HepG2 (cell line): ENCODE results near the gene CST4. TPM values are rescaled to one million over a fixed set of nuclear protein-coding genes. Genes with fewer than 3 reads are reported as not detected.

Experiments
- ATAC-seq: fragments of 200-7000 bp; cut with Tn5 transposase; 3 replicates; pipeline ENCODE4 v1.9.1; 2020; ENCODE audit warnings: mild to moderate bottlenecking, moderate library complexity
- BruUV-seq: library from RNA; stranded (reverse); fragments of 400-500 nt; replicated peaks from 2 replicates; lab custom pipeline; 2021; lab: Mats Ljungman, UMichigan
- CTCF ChIA-PET: fragments of 300-600 bp; formaldehyde crosslinking; extraction: SDS; loops from one replicate; lab custom pipeline; 2021; ENCODE audit warnings: low total read pairs, inconsistent platforms, low intra/inter-chr PET ratio; lab: Yijun Ruan, JAX
- POLR2A ChIA-PET: fragments of 350-600 bp; sonication (Branson Sonifier 250); formaldehyde crosslinking; loops from one replicate; lab custom pipeline; 2020; ENCODE audit warnings: antibody characterized with exemption, inconsistent platforms; lab: Yijun Ruan, JAX
- DNase-seq: peaks from one replicate; pipeline ENCODE4 v3.0.0-alpha.2; 2015; ENCODE audit warnings: low spot score
- FAIRE-seq: peaks from 3 replicates; lab custom pipeline; 2011; peaks lifted over from hg19 to GRCh38; lab: Jason Lieb, UNC
- H2AFZ ChIP-seq: one replicate; pipeline ENCODE4 v1.6.1; 2011; ENCODE audit warnings: low read length, inconsistent platforms
- H3K27ac ChIP-seq: fragments of 300-600 bp; 3 replicates; pipeline ENCODE4 v1.8.0; 2011; ENCODE audit warnings: mixed run types, mild to moderate bottlenecking, mixed read lengths, low read length, inconsistent platforms; ENCODE audit not compliant: insufficient read depth; ENCODE audit errors: extremely low read length
- H3K27me3 ChIP-seq, 2 experiments: fragments of 200-600 bp in 1 of 2; 2 replicates in 1 of 2; 3 replicates in 1 of 2; pipeline versions ENCODE4 v1.6.0 to v1.8.0; 2011; ENCODE audit warnings: low read length in 2 of 2, mild to moderate bottlenecking in 2 of 2, moderate library complexity in 2 of 2, inconsistent platforms in 1 of 2; ENCODE audit not compliant: insufficient read depth in 2 of 2, control insufficient read depth in 1 of 2
- H3K36me3 ChIP-seq, 2 experiments: fragments of 200-600 bp in 1 of 2; replicated peaks in 1 of 2; 2 replicates in 1 of 2; 3 replicates in 1 of 2; pipeline versions ENCODE4 v1.5.1 to v1.8.0; 2011; ENCODE audit warnings: low read length in 2 of 2, inconsistent platforms in 1 of 2; ENCODE audit not compliant: insufficient read depth in 2 of 2, control insufficient read depth in 1 of 2
- H3K4me1 ChIP-seq: 2 replicates; pipeline ENCODE4 v1.5.1; 2012; ENCODE audit warnings: low read length, inconsistent platforms; ENCODE audit not compliant: insufficient read depth
- H3K4me2 ChIP-seq: 2 replicates; pipeline ENCODE4 v1.6.0; 2011; ENCODE audit warnings: low read depth, low read length, inconsistent platforms
- H3K4me3 ChIP-seq, 3 experiments: fragments of 200-600 bp in 1 of 3; sonication (generic), shearing (Covaris generic) in 1 of 3; replicated peaks in 1 of 3; 2 replicates each; pipeline ENCODE4 v1.5.1; 2011 to 2016; ENCODE audit warnings: low read length in 3 of 3, inconsistent platforms in 2 of 3, low read depth in 2 of 3, mild to moderate bottlenecking in 2 of 3, control low read depth in 1 of 3, mixed read lengths in 1 of 3; ENCODE audit not compliant: insufficient read depth in 1 of 3
- H3K79me2 ChIP-seq: one replicate; pipeline ENCODE4 v1.6.1; 2011; ENCODE audit warnings: low read length, inconsistent platforms; ENCODE audit not compliant: insufficient read depth
- H3K9ac ChIP-seq: 2 replicates; pipeline ENCODE4 v1.6.0; 2011; ENCODE audit warnings: mild to moderate bottlenecking, low read depth, low read length, inconsistent platforms; ENCODE audit not compliant: insufficient read depth
- H3K9me3 ChIP-seq: 2 replicates; pipeline ENCODE4 v1.5.1; 2012; ENCODE audit warnings: mild to moderate bottlenecking, low read length
- H4K20me1 ChIP-seq: 2 replicates; pipeline ENCODE4 v1.6.0; 2011; ENCODE audit warnings: inconsistent platforms, mild to moderate bottlenecking, low read length, moderate library complexity; ENCODE audit not compliant: insufficient read depth
- CREB1 ChIP-seq, 2 experiments: fragments of 450-650 bp in 1 of 2; IDR thresholded peaks; 2 replicates each; pipeline ENCODE4 v1.6.1; 2016 to 2017; ENCODE audit warnings: control low read depth in 1 of 2, mild to moderate bottlenecking in 1 of 2, missing compliant biosample characterization in 1 of 2, missing genetic modification characterization in 1 of 2
- KLF13 ChIP-seq: sonication (generic); formaldehyde crosslinking; IDR thresholded peaks from 2 replicates; pipeline ENCODE4 v1.4.0; 2020; ENCODE audit warnings: mild to moderate bottlenecking, missing genetic modification reagents
- NFE2L1 ChIP-seq: sonication (generic); formaldehyde crosslinking; IDR thresholded peaks from 2 replicates; pipeline ENCODE4 v1.4.0; 2020; ENCODE audit warnings: missing genetic modification reagents, mild to moderate bottlenecking, borderline replicate concordance
- RNF2 ChIP-seq: fragments of 450-650 bp; conservative IDR thresholded peaks from 2 replicates; pipeline ENCODE4 v1.6.1; 2016; ENCODE audit warnings: low read depth
- SALL1 ChIP-seq: sonication (generic); formaldehyde crosslinking; IDR thresholded peaks from 2 replicates; pipeline ENCODE4 v1.8.0; 2022; ENCODE audit warnings: mild to moderate bottlenecking, missing genetic modification reagents
- SIN3A ChIP-seq: IDR thresholded peaks from 2 replicates; pipeline ENCODE4 v1.6.1; 2011; ENCODE audit warnings: low read depth, mild to moderate bottlenecking, control low read depth, low read length, borderline replicate concordance
- U2AF2 ChIP-seq: fragments of 200-400 bp; formaldehyde crosslinking; IDR thresholded peaks from 2 replicates; pipeline ENCODE4 v1.6.1; 2017; ENCODE audit warnings: low read depth, mild to moderate bottlenecking, low read length
- YEATS4 ChIP-seq: sonication (generic); formaldehyde crosslinking; IDR thresholded peaks from 2 replicates; pipeline ENCODE4 v1.4.0; 2020; ENCODE audit warnings: missing genetic modification reagents, borderline replicate concordance
- ZFP36 ChIP-seq: fragments of 150-350 bp; IDR thresholded peaks from 2 replicates; pipeline ENCODE4 v1.6.1; 2018; ENCODE audit warnings: borderline replicate concordance, low read length, low read depth; ENCODE audit not compliant: partially characterized antibody
- ZNF232 ChIP-seq: sonication (generic); formaldehyde crosslinking; IDR thresholded peaks from 2 replicates; pipeline ENCODE4 v1.4.0; 2020; ENCODE audit warnings: missing genetic modification reagents, borderline replicate concordance
- ZNF260 ChIP-seq: sonication (generic); formaldehyde crosslinking; IDR thresholded peaks from 2 replicates; pipeline ENCODE4 v1.4.0; 2020; ENCODE audit warnings: missing genetic modification reagents, low read depth, mild to moderate bottlenecking, borderline replicate concordance
- ZNF274 ChIP-seq: sonication (generic); formaldehyde crosslinking; IDR thresholded peaks from 2 replicates; pipeline ENCODE4 v1.5.1; 2020; ENCODE audit warnings: mild to moderate bottlenecking, missing genetic modification reagents
- ZNF569 ChIP-seq: sonication (generic); formaldehyde crosslinking; IDR thresholded peaks from 2 replicates; pipeline ENCODE4 v1.5.0; 2020; ENCODE audit warnings: mild to moderate bottlenecking, missing genetic modification reagents, moderate library complexity, borderline replicate concordance
- ZNF629 ChIP-seq: sonication (generic); formaldehyde crosslinking; conservative IDR thresholded peaks from 2 replicates; pipeline ENCODE4 v1.5.0; 2020; ENCODE audit warnings: missing genetic modification reagents
- ZNF777 ChIP-seq: sonication (generic); formaldehyde crosslinking; IDR thresholded peaks from 2 replicates; pipeline ENCODE4 v1.4.0; 2020; ENCODE audit warnings: missing genetic modification reagents
- WGBS: methylation state at CpG from one replicate; pipeline ENCODE4 v1.1.6; 2017; ENCODE audit warnings: low lambda C conversion rate; 5-methylcytosine and 5-hydroxymethylcytosine counted together
- in situ Hi-C: cut with HindIII; loops from 2 replicates; pipeline ENCODE4 v1.10.0; 2017; ENCODE audit warnings: low pct_unique_long_range_greater_than_20kb; ENCODE audit not compliant: extremely low pct_ligation_motif_present
- intact Hi-C: fragments of 100-400 bp; cut with micrococcal nuclease; formaldehyde crosslinking; loops from one replicate; pipeline ENCODE4 v1.10.0; 2022; ENCODE audit not compliant: unreplicated experiment
- polyA plus RNA-seq, 8 experiments: library from polyadenylated mRNA; depleted of rRNA in 3 of 8; stranded (reverse) in 7 of 8; unstranded in 1 of 8; fragments of >200 nt; fragmentation: Illumina TruSeq in 4 of 8; extraction: Trizol in 4 of 8; gene quantifications; 2 replicates each; pipeline versions ENCODE4 v1.2.1 to v1.2.3, GENCODE V29; 2011 to 2016; ENCODE audit warnings: low read depth in 4 of 8, missing spikeins in 1 of 8, mixed read lengths in 1 of 8; ENCODE audit not compliant: insufficient read depth in 1 of 8
- total RNA-seq, 5 experiments: library from RNA; depleted of rRNA; stranded (reverse); fragments of >200 nt; fragmentation: Illumina TruSeq; extraction: Trizol; gene quantifications; 2 replicates each; pipeline ENCODE4 v1.2.3, GENCODE V29; 2016; ENCODE audit warnings: low read depth in 1 of 5
- TF ChIP-seq, protein P1 (sequence below): sonication (generic); IDR thresholded peaks from 2 replicates; pipeline ENCODE4 v1.6.1; 2016; ENCODE audit warnings: low read depth, borderline replicate concordance
- TF ChIP-seq, protein P2 (sequence below): sonication (generic); formaldehyde crosslinking; IDR thresholded peaks from 2 replicates; pipeline ENCODE4 v1.4.0; 2020; ENCODE audit warnings: missing genetic modification reagents
- TF ChIP-seq, protein P3 (sequence below): sonication (generic); formaldehyde crosslinking; conservative IDR thresholded peaks from 2 replicates; pipeline ENCODE4 v1.8.0; 2022; ENCODE audit warnings: mild to moderate bottlenecking, moderate library complexity, missing genetic modification reagents

CST4 gene
- total and polyA plus RNA-seq, 2 of the 13 experiments (the other 11 are each of a cell fraction or from before 2014, with no cell fraction given): not detected

DNA sequence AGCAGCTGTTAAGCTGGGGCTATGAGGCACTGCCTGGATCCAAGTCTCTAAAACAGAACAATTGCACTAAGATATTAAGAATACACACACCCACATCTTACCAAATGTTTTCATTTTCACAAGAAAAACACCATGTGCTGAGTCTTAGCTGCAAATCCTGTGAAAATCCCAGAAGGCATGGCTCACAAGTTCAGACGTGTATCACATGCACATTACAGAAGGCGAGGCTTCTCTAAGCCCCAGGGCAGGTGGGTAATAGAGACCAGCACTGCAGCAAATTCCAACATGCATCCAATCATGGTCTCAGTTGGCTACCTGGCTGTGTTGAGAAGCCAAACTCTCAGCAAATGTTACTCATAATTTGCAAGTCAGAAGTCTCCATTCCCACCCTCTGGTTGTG is 34.8 kb downstream of the CST4 start (continued):
- TF ChIP-seq, protein P1, sequence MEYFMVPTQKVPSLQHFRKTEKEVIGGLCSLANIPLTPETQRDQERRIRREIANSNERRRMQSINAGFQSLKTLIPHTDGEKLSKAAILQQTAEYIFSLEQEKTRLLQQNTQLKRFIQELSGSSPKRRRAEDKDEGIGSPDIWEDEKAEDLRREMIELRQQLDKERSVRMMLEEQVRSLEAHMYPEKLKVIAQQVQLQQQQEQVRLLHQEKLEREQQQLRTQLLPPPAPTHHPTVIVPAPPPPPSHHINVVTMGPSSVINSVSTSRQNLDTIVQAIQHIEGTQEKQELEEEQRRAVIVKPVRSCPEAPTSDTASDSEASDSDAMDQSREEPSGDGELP: 0 out of 2 replicates have a peak, but pooled peaks have one; percentile 5
- TF ChIP-seq ZNF777 (CRISPR knock-in tag): no peak
- no peak for TF ChIP-seq ZNF260 (CRISPR knock-in tag)
- peak; percentile 22; the same call in 1 of the 2 replicates for TF ChIP-seq ZNF232 (CRISPR knock-in tag)

DNA sequence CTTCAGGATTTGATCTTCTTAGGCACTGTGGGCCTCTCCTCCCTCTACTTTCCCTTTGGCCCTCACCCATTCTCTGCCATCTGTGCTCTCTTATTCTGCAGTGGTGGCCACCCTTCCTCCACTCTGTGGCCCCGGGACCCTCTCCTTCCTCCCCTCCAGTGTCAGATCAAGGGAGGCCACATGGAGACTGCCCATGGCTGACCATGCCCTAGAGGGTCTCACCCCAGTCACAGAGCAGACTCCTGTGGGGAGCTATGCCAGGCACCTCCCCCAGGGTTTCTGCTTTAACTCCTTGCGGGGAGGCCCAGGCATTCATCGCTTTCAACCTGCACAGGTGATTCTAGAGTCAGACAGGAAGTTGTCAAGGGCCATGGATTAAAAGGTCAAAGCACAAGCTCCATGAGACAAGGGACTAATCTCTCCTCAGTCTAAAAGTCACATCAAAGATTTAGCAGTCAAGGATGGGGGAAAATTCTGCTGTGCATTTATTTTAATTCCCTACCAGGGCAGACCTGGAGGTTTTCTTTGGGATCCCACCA is 35.4 kb downstream of the CST4 start:
- in situ Hi-C loops: no loop called here
- Histone ChIP-seq H4K20me1 (no peaks in the 10 kb centered on the region), H3K4me3 (no peak overlapping the region), H3K27ac (no peak overlapping the region), H3K4me1 (peaks cover 83% of the 10 kb centered on the region), H3K36me3 (no peaks in the 10 kb centered on the region), H2AFZ (no peak overlapping the region), H3K9me3 (no peaks in the 10 kb centered on the region), H3K9ac (no peak overlapping the region), H3K79me2 (no peaks in the 10 kb centered on the region), H3K4me2 (no peak overlapping the region; the same call in 1 of the 2 replicates), H3K27me3 (no peaks in the 10 kb centered on the region)
- ATAC-seq (peak; percentile 20), FAIRE-seq (no peak), DNase-seq (no peak)
- CTCF ChIA-PET: no interaction called here
- intact Hi-C loops: no loop called here
- POLR2A ChIA-PET: interaction anchor here (1.2 to 1.9 kb wide), 5 partner anchors 8 to 25 kb away, joined by 3 to 11 read pairs (median 4); partner anchors contain the start of gene CST3
- 92% methylated on average over 3 of the region's 3 CpGs for WGBS
- no TSS peak for BruUV-seq
- no peak for TF ChIP-seq ZNF569 (CRISPR knock-in tag)
- no peak for TF ChIP-seq U2AF2
- TF ChIP-seq ZFP36: no peak
- TF ChIP-seq, protein P2, sequence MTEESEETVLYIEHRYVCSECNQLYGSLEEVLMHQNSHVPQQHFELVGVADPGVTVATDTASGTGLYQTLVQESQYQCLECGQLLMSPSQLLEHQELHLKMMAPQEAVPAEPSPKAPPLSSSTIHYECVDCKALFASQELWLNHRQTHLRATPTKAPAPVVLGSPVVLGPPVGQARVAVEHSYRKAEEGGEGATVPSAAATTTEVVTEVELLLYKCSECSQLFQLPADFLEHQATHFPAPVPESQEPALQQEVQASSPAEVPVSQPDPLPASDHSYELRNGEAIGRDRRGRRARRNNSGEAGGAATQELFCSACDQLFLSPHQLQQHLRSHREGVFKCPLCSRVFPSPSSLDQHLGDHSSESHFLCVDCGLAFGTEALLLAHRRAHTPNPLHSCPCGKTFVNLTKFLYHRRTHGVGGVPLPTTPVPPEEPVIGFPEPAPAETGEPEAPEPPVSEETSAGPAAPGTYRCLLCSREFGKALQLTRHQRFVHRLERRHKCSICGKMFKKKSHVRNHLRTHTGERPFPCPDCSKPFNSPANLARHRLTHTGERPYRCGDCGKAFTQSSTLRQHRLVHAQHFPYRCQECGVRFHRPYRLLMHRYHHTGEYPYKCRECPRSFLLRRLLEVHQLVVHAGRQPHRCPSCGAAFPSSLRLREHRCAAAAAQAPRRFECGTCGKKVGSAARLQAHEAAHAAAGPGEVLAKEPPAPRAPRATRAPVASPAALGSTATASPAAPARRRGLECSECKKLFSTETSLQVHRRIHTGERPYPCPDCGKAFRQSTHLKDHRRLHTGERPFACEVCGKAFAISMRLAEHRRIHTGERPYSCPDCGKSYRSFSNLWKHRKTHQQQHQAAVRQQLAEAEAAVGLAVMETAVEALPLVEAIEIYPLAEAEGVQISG (CRISPR knock-in tag): no peak
- TF ChIP-seq YEATS4 (CRISPR knock-in tag): no peak
- no peak for TF ChIP-seq ZNF629 (CRISPR knock-in tag)
- TF ChIP-seq, protein P3, sequence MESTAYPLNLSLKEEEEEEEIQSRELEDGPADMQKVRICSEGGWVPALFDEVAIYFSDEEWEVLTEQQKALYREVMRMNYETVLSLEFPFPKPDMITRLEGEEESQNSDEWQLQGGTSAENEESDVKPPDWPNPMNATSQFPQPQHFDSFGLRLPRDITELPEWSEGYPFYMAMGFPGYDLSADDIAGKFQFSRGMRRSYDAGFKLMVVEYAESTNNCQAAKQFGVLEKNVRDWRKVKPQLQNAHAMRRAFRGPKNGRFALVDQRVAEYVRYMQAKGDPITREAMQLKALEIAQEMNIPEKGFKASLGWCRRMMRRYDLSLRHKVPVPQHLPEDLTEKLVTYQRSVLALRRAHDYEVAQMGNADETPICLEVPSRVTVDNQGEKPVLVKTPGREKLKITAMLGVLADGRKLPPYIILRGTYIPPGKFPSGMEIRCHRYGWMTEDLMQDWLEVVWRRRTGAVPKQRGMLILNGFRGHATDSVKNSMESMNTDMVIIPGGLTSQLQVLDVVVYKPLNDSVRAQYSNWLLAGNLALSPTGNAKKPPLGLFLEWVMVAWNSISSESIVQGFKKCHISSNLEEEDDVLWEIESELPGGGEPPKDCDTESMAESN: no peak
- TF ChIP-seq SIN3A: no peak
- TF ChIP-seq CREB1 (IDR thresholded peaks at IDR 0.05): no peak
- no peak for TF ChIP-seq CREB1 (CRISPR knock-in tag; IDR thresholded peaks at IDR 0.05)
- no peak for TF ChIP-seq KLF13 (CRISPR knock-in tag)
- TF ChIP-seq ZNF274 (CRISPR knock-in tag): 0 out of 2 replicates have a peak, but pooled peaks have one; percentile 24
- TF ChIP-seq NFE2L1: no peak
- TF ChIP-seq RNF2: no peak
- peak; percentile 9; the same call in 1 of the 2 replicates for TF ChIP-seq SALL1
